SU-DHL-6 (cell line): ENCODE data around the gene TCF20.

Source experiments
- H2AFZ ChIP-seq: fragments of 200-600 bp; sonication (generic); 2 replicates; pipeline ENCODE4 v1.6.1; 2014; ENCODE audit warnings: low read depth, mild to moderate bottlenecking, moderate library complexity, mixed read lengths, antibody characterized with exemption, low read length; ENCODE audit not compliant: severe bottlenecking
- H3F3A ChIP-seq: fragments of 200-600 bp; shearing (Covaris generic); 2 replicates; pipeline ENCODE4 v1.6.0; 2016; ENCODE audit warnings: antibody characterized with exemption, mild to moderate bottlenecking; ENCODE audit not compliant: insufficient read depth
- H3K27ac ChIP-seq: fragments of 200-600 bp; sonication (generic); 2 replicates; pipeline ENCODE4 v1.5.1; 2016; ENCODE audit warnings: low read depth, mild to moderate bottlenecking, low read length, moderate library complexity, mixed read lengths
- H3K27me3 ChIP-seq: fragments of 200-600 bp; sonication (generic), shearing (Covaris generic); 2 replicates; pipeline ENCODE4 v1.6.0; 2014; ENCODE audit warnings: mild to moderate bottlenecking, low read length
- H3K36me3 ChIP-seq: fragments of 200-600 bp; sonication (generic); 2 replicates; pipeline ENCODE4 v1.6.1; 2014; ENCODE audit warnings: mild to moderate bottlenecking, low read length, mixed read lengths
- H3K4me2 ChIP-seq: fragments of 300-600, 200-600 bp; shearing (Covaris generic), sonication (generic); 2 replicates; pipeline ENCODE4 v1.6.0; 2014; ENCODE audit warnings: low read length, low read depth, mild to moderate bottlenecking; ENCODE audit not compliant: poor library complexity, severe bottlenecking
- H3K4me3 ChIP-seq: fragments of 200-600 bp; sonication (generic); 2 replicates; pipeline ENCODE4 v1.5.1; 2014; ENCODE audit warnings: antibody characterized with exemption, low read length, mild to moderate bottlenecking, mixed read lengths; ENCODE audit not compliant: insufficient read depth, poor library complexity, severe bottlenecking
- H3K79me2 ChIP-seq: fragments of 200-600 bp; sonication (generic); 2 replicates; pipeline ENCODE4 v1.6.1; 2014; ENCODE audit warnings: mild to moderate bottlenecking, low read length, moderate library complexity; ENCODE audit not compliant: insufficient read depth
- H3K9ac ChIP-seq: fragments of 200-600 bp; sonication (generic); 2 replicates; pipeline ENCODE4 v1.7.0; 2014; ENCODE audit warnings: mild to moderate bottlenecking, low read length
- H3K9me2 ChIP-seq: fragments of 200-600 bp; sonication (generic); replicated peaks from 2 replicates; pipeline ENCODE4 v1.6.1; 2014; ENCODE audit warnings: low read length; ENCODE audit not compliant: insufficient read depth
- H3K9me3 ChIP-seq: fragments of 200-600 bp; sonication (generic); 2 replicates; pipeline ENCODE4 v1.6.1; 2014; ENCODE audit warnings: low read length, mixed read lengths; ENCODE audit not compliant: insufficient read depth
- H4K20me1 ChIP-seq: fragments of 200-600 bp; sonication (generic); 2 replicates; pipeline ENCODE4 v1.6.1; 2014; ENCODE audit warnings: low read depth, mild to moderate bottlenecking, antibody characterized with exemption, low read length, moderate library complexity, mixed read lengths
- CTCF ChIP-seq: fragments of 200-600 bp; sonication (generic); IDR thresholded peaks from one replicate; pipeline ENCODE4 v1.5.1; 2017; ENCODE audit warnings: antibody characterized with exemption, mild to moderate bottlenecking, low read length, moderate library complexity; ENCODE audit not compliant: insufficient read depth, poor library complexity, severe bottlenecking
- EZH2phosphoT487 ChIP-seq: fragments of 200-600 bp; sonication (generic), shearing (Covaris generic); conservative IDR thresholded peaks from 2 replicates; pipeline ENCODE4 v1.6.1; 2018; ENCODE audit warnings: mild to moderate bottlenecking, antibody characterized with exemption, low read length, moderate library complexity, mixed read lengths

Gene TCF20

GRCh38 chr22:42284643-42285181, 14.3 kb upstream of the TCF20 start:
- H4K20me1 ChIP-seq: no peaks in the 10 kb centered on the region
- H3K79me2 ChIP-seq: no peaks in the 10 kb centered on the region
- H3K27ac ChIP-seq: no peak overlapping the region
- H3K9ac ChIP-seq: no peak overlapping the region
- no peaks in the 10 kb centered on the region for H3F3A ChIP-seq
- no peak for TF ChIP-seq EZH2phosphoT487
- TF ChIP-seq CTCF: no peak
- no peaks in the 10 kb centered on the region for H3K9me3 ChIP-seq
- H2AFZ ChIP-seq: no peak overlapping the region
- H3K36me3 ChIP-seq: no peaks in the 10 kb centered on the region
- no peaks in the 10 kb centered on the region for H3K9me2 ChIP-seq
- H3K4me3 ChIP-seq: no peak overlapping the region
- no peaks in the 10 kb centered on the region for H3K27me3 ChIP-seq
- H3K4me2 ChIP-seq: no peak overlapping the region

GRCh38 chr22:42284202-42284591, 13.7 kb upstream of the TCF20 start:
- Histone ChIP-seq H3K9ac (no peak overlapping the region), H3K4me3 (no peak overlapping the region), H3K9me3 (no peaks in the 10 kb centered on the region), H3K9me2 (no peaks in the 10 kb centered on the region), H3K27me3 (no peaks in the 10 kb centered on the region), H3K27ac (no peak overlapping the region), H3K79me2 (no peaks in the 10 kb centered on the region), H2AFZ (no peak overlapping the region), H3K4me2 (no peak overlapping the region), H4K20me1 (no peaks in the 10 kb centered on the region), H3K36me3 (no peaks in the 10 kb centered on the region), H3F3A (no peaks in the 10 kb centered on the region)
- no peak for TF ChIP-seq CTCF
- no peak for TF ChIP-seq EZH2phosphoT487

GRCh38 chr22:42283278-42284201, 13.1 kb upstream of the TCF20 start:
- H2AFZ ChIP-seq: no peak overlapping the region
- no peaks in the 10 kb centered on the region for H3F3A ChIP-seq
- no peaks in the 10 kb centered on the region for H3K36me3 ChIP-seq
- no peaks in the 10 kb centered on the region for H3K27me3 ChIP-seq
- no peaks in the 10 kb centered on the region for H4K20me1 ChIP-seq
- H3K9me2 ChIP-seq: no peaks in the 10 kb centered on the region
- no peak for TF ChIP-seq CTCF
- no peak overlapping the region for H3K9ac ChIP-seq
- H3K9me3 ChIP-seq: no peaks in the 10 kb centered on the region
- H3K4me2 ChIP-seq: no peak overlapping the region
- no peak overlapping the region for H3K27ac ChIP-seq
- no peaks in the 10 kb centered on the region for H3K79me2 ChIP-seq
- H3K4me3 ChIP-seq: no peak overlapping the region
